ENCODE results near the gene CCL22. TPM values are rescaled to one million over a fixed set of nuclear protein-coding genes. Genes with fewer than 3 reads are reported as not detected.

Gene CCL22
- total and polyA plus RNA-seq, 2 donors (not counting 3 experiments of a cell fraction or from before 2014, with no cell fraction given): not detected

DNA sequence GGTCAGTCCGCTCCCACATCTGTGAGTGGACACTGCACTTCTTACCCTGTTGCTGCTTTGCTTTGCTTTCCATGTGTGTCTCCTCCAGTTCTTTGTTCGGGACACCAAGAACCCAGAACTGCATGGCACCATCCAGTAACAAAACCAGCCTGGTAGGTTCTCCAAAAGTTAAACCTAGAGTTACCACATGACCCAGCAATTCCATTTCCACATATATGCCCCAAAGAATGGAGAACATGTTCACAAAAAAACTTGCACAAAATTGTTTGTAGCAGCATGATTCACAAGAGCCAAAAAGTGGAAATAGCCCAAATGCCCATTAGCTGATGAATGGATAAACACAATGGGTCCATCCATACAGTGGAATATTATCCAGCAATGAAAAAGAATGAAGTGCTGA, 10.3 kb upstream of the CCL22 start:
- Histone ChIP-seq H3K4me1 (ENCODE audit: control insufficient read depth, extremely low read depth, insufficient read depth, low read length) (no peaks in the 10 kb centered on the region), H3K4me3 (replicated peaks in 1 of 3; ENCODE audit: insufficient read depth in 1 of 3, low read depth in 1 of 3, low read length in 3 of 3) (no peak overlapping the region), H3K4me2 (ENCODE audit: insufficient read depth, low read length) (no peak overlapping the region), H4K20me1 (replicated peaks; ENCODE audit: control insufficient read depth, extremely low read depth, insufficient read depth, low read length) (no peaks in the 10 kb centered on the region), H3K27me3 (ENCODE audit: control insufficient read depth in 2 of 2, insufficient read depth in 2 of 2, low read length in 2 of 2) (peaks cover 10 to 20% of the 10 kb centered on the region in 2 experiments), H3K36me3 (ENCODE audit: control insufficient read depth in 2 of 2, extremely low read depth in 1 of 2, insufficient read depth in 2 of 2, low read length in 2 of 2) (no peaks in the 10 kb centered on the region), H3K79me2 (ENCODE audit: control insufficient read depth, insufficient read depth, low read length) (no peaks in the 10 kb centered on the region), H3K9me3 (replicated peaks; ENCODE audit: control insufficient read depth, insufficient read depth, low read length) (no peaks in the 10 kb centered on the region), H3K27ac (ENCODE audit: insufficient read depth, low read depth, low read length) (no peak overlapping the region), H3K9ac (replicated peaks; ENCODE audit: extremely low read depth, insufficient read depth, low read length) (no peak overlapping the region), H3K9me1 (replicated peaks; ENCODE audit: control insufficient read depth, extremely low read depth, insufficient read depth, low read length) (no peaks in the 10 kb centered on the region), H2AFZ (ENCODE audit: low read depth, low read length) (no peak overlapping the region)
- no peak for TF ChIP-seq FOS (IDR thresholded peaks at IDR 0.05; ENCODE audit: borderline replicate concordance, insufficient read depth, low read length)
- TF ChIP-seq, protein P1, sequence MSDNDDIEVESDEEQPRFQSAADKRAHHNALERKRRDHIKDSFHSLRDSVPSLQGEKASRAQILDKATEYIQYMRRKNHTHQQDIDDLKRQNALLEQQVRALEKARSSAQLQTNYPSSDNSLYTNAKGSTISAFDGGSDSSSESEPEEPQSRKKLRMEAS (IDR thresholded peaks at IDR 0.05; ENCODE audit: insufficient read depth, insufficient read length): no peak
- TF ChIP-seq, protein P2, sequence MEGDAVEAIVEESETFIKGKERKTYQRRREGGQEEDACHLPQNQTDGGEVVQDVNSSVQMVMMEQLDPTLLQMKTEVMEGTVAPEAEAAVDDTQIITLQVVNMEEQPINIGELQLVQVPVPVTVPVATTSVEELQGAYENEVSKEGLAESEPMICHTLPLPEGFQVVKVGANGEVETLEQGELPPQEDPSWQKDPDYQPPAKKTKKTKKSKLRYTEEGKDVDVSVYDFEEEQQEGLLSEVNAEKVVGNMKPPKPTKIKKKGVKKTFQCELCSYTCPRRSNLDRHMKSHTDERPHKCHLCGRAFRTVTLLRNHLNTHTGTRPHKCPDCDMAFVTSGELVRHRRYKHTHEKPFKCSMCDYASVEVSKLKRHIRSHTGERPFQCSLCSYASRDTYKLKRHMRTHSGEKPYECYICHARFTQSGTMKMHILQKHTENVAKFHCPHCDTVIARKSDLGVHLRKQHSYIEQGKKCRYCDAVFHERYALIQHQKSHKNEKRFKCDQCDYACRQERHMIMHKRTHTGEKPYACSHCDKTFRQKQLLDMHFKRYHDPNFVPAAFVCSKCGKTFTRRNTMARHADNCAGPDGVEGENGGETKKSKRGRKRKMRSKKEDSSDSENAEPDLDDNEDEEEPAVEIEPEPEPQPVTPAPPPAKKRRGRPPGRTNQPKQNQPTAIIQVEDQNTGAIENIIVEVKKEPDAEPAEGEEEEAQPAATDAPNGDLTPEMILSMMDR (IDR thresholded peaks at IDR 0.05; ENCODE audit: extremely low read depth in 1 of 2, insufficient read depth in 1 of 2, low read depth in 1 of 2, low read length in 2 of 2): no peak
- TF ChIP-seq JUN (IDR thresholded peaks at IDR 0.05; ENCODE audit: borderline replicate concordance, insufficient read depth, insufficient read length, low read depth): no peak
- no peak for TF ChIP-seq EZH2 (IDR thresholded peaks at IDR 0.05; ENCODE audit: borderline replicate concordance, low read depth, low read length, severe bottlenecking)
- no peak for TF ChIP-seq MYC (IDR thresholded peaks at IDR 0.05; ENCODE audit: low read depth, low read length)
- TF ChIP-seq POLR2AphosphoS5 (IDR thresholded peaks at IDR 0.05; ENCODE audit: insufficient read depth, low read depth, low read length): no peak
- TF ChIP-seq POLR2A (IDR thresholded peaks at IDR 0.05; ENCODE audit: low read depth, low read length): no peak
- TF ChIP-seq GATA2 (IDR thresholded peaks at IDR 0.05; ENCODE audit: insufficient read depth, insufficient read length, low read depth, low read length): no peak
- CTCF ChIA-PET: no interaction called here
- POLR2A ChIA-PET: no interaction called here
- intact Hi-C loops (cut with micrococcal nuclease) (no loop called here), dilution Hi-C loops (cut with MboI; ENCODE audit: extremely low pct_ligation_motif_present, low sequenced_read_pairs) (no loop called here)
- BruUV-seq (replicated peaks): no TSS peak
- FAIRE-seq (no peak), DNase-seq (ENCODE audit: low read depth, low spot score) (no peak)
